Astrocyte of the spinal cord (primary cell): Measurements from ENCODE around the gene ATP2B1.

Experiments used
- DNase-seq: peaks from one replicate; pipeline ENCODE4 v3.0.0; 2011; ENCODE audit warnings: low read depth, low spot score
- H3K4me3 ChIP-seq: 2 replicates; pipeline ENCODE4 v1.5.1; 2011; ENCODE audit warnings: low read depth, mild to moderate bottlenecking, low read length, moderate library complexity
- CTCF ChIP-seq: IDR thresholded peaks from 2 replicates; pipeline ENCODE4 v1.5.1; 2012; ENCODE audit warnings: low read depth, mild to moderate bottlenecking, low read length, inconsistent platforms
- in situ Hi-C: cut with HindIII; loops from 2 replicates; pipeline ENCODE4 v1.10.0; 2017; ENCODE audit warnings: low sequenced_read_pairs

ATP2B1 gene

GRCh38 chr12:89709157-89709994 lies 738 bp upstream of the ATP2B1 start:
- TF ChIP-seq CTCF = no peak
- peak overlapping the region; percentile 78 for H3K4me3 ChIP-seq
- DNase-seq = peak; percentile 100
- in situ Hi-C loops = no loop called here

- peak overlapping the region; percentile 78 for H3K4me3 ChIP-seq
- no peak for TF ChIP-seq CTCF
- in situ Hi-C loops = no loop called here
- DNase-seq = peak; percentile 13
Observed at GRCh38 chr12:89707703-89708564, 704 bp downstream of the ATP2B1 start.

GRCh38 chr12:89706986-89707702 lies 1.5 kb downstream of the ATP2B1 start:
- in situ Hi-C loops = no loop called here
- peak overlapping the region; percentile 78 for H3K4me3 ChIP-seq
- TF ChIP-seq CTCF = no peak
- peak; percentile 21 for DNase-seq

GRCh38 chr12:89706551-89706950 lies 2.1 kb downstream of the ATP2B1 start:
- in situ Hi-C loops = no loop called here
- H3K4me3 ChIP-seq = no peak overlapping the region
- DNase-seq = no peak
- no peak for TF ChIP-seq CTCF

GRCh38 chr12:89704457-89704856 lies 4.2 kb downstream of the ATP2B1 start:
- TF ChIP-seq CTCF = no peak
- H3K4me3 ChIP-seq = no peak overlapping the region
- in situ Hi-C loops = no loop called here

GRCh38 chr12:89703768-89704167 lies 4.9 kb downstream of the ATP2B1 start:
- H3K4me3 ChIP-seq = no peak overlapping the region
- TF ChIP-seq CTCF = no peak
- in situ Hi-C loops = no loop called here
- DNase-seq = no peak

More at GRCh38 chr12:89704457-89704856, 4.2 kb downstream of the ATP2B1 start:
- DNase-seq = no peak
